Activated CD4-positive, alpha-beta T cell treated with anti-CD3 and anti-CD28 coated beads, Interleukin-2, amount 10 ng/mL, durations not matched to agents 7 days and 5 days (primary cell): ENCODE data around the gene LEPR. TPM values are rescaled to one million over a fixed set of nuclear protein-coding genes. Genes with fewer than 3 reads are reported as not detected.

ENCODE experiments used
- CTCF ChIA-PET: fragments of 350-600 bp; sonication (Branson Sonifier 250); formaldehyde crosslinking; loops from one replicate; lab custom pipeline; 2021; ENCODE audit warnings: antibody characterized with exemption; lab: Charles Lee
- POLR2A ChIA-PET: fragments of 350-600 bp; sonication (Branson Sonifier 250); formaldehyde crosslinking; loops from one replicate; lab custom pipeline; 2021; ENCODE audit warnings: antibody characterized with exemption; lab: Charles Lee
- DNase-seq: peaks from one replicate; pipeline ENCODE4 v3.0.0-alpha.2; 2020
- H3K27ac Mint-ChIP-seq: one replicate; pipeline ENCODE4 v1.8.0; 2021; ENCODE audit warnings: mild to moderate bottlenecking, moderate library complexity, mixed read lengths
- H3K27me3 Mint-ChIP-seq: one replicate; pipeline ENCODE4 v1.8.0; 2021; ENCODE audit warnings: mixed read lengths
- H3K36me3 Mint-ChIP-seq: one replicate; pipeline ENCODE4 v1.8.0; 2021; ENCODE audit warnings: low read depth, mixed read lengths
- H3K4me1 Mint-ChIP-seq: one replicate; pipeline ENCODE4 v1.8.0; 2021; ENCODE audit warnings: mixed read lengths
- H3K4me3 Mint-ChIP-seq: one replicate; pipeline ENCODE4 v1.8.0; 2021; ENCODE audit warnings: mild to moderate bottlenecking, moderate library complexity, mixed read lengths
- H3K9me3 Mint-ChIP-seq: one replicate; pipeline ENCODE4 v1.8.0; 2021; ENCODE audit warnings: mixed read lengths
- total RNA-seq, 2 experiments: library from RNA; stranded (reverse); gene quantifications; one replicate each; pipeline ENCODE4 v1.2.3, GENCODE V29; 2021

The LEPR gene
- total RNA-seq, 2 experiments from 2014 or later = 1.9 to 2.2 TPM

DNA sequence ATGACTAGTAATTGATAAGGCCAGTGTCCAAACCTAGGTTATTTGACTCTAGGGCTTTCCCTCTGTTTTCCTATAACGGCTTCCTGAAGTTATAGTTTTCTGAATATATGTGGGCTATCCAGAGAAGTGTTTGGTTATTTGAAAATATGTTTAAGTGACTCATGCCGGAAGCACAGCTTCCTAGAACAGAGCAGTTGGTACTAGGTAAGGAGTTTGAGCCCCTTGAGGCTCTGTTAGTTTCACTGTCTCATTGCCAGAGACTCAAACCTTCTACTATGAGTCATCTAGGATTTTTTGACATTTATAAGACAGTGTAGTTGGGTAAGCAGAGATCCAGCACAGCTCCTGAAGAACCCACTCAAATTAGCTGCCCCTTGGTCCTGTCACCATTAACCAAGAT, 27.1 kb upstream of the LEPR start:
- POLR2A ChIA-PET = interaction anchor here (0.7 kb wide), 1 partner anchor 419 kb away, joined by 4 read pairs; no protein-coding TSS in a partner anchor
- H3K4me1 Mint-ChIP-seq = peaks cover 73% of the 10 kb centered on the region

DNA sequence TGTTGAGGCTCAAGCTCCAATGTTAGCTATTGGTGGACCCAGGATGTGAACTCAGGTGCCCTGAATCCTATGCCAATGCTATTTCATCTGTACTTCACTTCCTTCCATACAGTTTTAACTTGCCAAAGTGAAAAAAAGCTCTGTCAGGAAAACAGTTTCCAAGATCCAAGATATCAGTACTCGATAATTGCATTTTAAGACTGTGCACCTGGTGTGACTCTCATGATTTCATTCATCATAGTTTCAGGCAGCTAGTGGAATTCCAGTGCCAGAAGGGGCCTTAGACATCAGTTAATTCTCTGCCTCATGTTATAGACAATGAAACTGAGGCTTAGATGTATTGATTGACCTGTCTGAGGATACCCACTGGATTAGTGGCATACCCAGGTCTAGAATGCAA, 26.5 kb upstream of the LEPR start:
- no peak for DNase-seq
- Mint-ChIP-seq H3K27me3 (no peaks in the 10 kb centered on the region), H3K9me3 (no peaks in the 10 kb centered on the region), H3K27ac (peak overlapping the region; percentile 62), H3K4me3 (no peak overlapping the region), H3K36me3 (peaks cover 16% of the 10 kb centered on the region), H3K4me1 (peaks cover 69% of the 10 kb centered on the region)
- ChIA-PET POLR2A (interaction anchor here (0.7 kb wide), 1 partner anchor 418 kb away, joined by 4 read pairs; no protein-coding TSS in a partner anchor), CTCF (interaction anchor here (0.7 to 1.4 kb wide), 6 partner anchors 10 to 140 kb away, joined by 3 to 5 read pairs (median 3); partner anchors contain the start of genes LEPR and LEPROT)

More for the DNA sequence above, 27.1 kb upstream of the LEPR start:
- DNase-seq = peak; percentile 26
- CTCF ChIA-PET = interaction anchor here (0.5 to 1.4 kb wide), 7 partner anchors 9 to 139 kb away, joined by 3 to 5 read pairs (median 3); partner anchors contain the start of genes LEPR and LEPROT
- H3K27me3 Mint-ChIP-seq = no peaks in the 10 kb centered on the region
- H3K4me3 Mint-ChIP-seq = no peak overlapping the region
- H3K27ac Mint-ChIP-seq = peak overlapping the region; percentile 62
- H3K9me3 Mint-ChIP-seq = no peaks in the 10 kb centered on the region
- H3K36me3 Mint-ChIP-seq = peaks cover 16% of the 10 kb centered on the region

DNA sequence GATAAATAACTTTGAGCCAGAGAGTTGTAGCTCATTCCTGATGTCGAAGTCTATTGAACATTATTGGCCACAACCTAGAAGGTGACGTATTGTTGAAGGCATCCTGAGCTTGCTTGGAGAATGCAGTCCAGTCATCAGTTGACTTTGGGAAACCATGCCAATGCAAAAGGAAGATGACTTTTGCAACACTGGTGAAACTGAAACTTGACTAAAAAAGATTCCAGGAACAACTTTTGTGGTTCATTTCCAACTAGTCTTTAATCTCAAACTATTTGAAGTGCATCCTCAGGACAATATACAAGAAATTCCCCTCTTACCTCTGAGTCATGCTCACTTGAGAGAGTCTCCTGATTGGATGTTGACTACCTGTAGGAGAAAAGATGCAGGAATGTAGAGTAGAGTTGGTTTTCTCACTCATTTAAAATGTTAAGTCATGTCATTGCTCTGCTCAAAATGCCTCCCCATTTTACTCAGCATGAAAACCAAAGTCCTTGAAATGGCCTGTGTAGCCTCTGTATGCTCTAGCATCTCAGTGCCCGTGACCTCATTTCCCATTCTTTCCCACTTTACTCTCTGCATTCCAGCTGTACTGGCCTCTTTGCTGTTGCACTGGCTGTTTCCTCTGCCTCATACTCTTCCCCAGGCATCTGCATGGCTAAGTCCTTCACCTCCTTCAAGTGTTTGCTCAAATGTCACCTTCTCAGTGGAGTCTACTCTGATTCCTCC, 24.4 kb upstream of the LEPR start:
- Mint-ChIP-seq H3K4me1 (peaks cover 60% of the 10 kb centered on the region), H3K36me3 (peaks cover 13% of the 10 kb centered on the region), H3K27ac (peak overlapping the region; percentile 50), H3K27me3 (no peaks in the 10 kb centered on the region), H3K9me3 (no peaks in the 10 kb centered on the region), H3K4me3 (no peak overlapping the region)
- ChIA-PET CTCF (no interaction called here), POLR2A (no interaction called here)
- no peak for DNase-seq

DNA sequence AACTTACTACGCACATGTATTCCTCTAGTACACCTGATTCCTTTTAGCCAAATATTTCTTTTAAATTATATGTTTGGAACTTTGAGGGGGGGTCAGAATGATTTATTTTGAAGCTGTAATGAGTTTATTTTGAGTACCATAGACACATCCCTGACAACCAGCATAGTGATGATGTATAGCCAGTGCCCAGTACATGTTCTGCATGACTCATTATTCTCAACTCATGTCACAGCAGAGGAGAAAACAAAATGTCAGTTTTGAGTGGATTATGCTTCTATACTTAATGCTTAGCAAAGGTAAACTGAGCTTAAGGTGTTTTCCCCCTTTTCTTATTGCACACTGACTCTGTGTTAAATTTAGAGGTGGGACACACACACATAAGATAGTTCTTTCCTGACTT, 22.4 kb upstream of the LEPR start:
- Mint-ChIP-seq H3K4me1 (peaks cover 51% of the 10 kb centered on the region), H3K9me3 (no peaks in the 10 kb centered on the region), H3K36me3 (peaks cover 10% of the 10 kb centered on the region), H3K27me3 (no peaks in the 10 kb centered on the region), H3K4me3 (no peak overlapping the region), H3K27ac (no peak overlapping the region)
- CTCF ChIA-PET = interaction anchor here (0.6 kb wide), 1 partner anchor 346 kb away, joined by 3 read pairs; no protein-coding TSS in a partner anchor
- no peak for DNase-seq
- POLR2A ChIA-PET = no interaction called here

DNA sequence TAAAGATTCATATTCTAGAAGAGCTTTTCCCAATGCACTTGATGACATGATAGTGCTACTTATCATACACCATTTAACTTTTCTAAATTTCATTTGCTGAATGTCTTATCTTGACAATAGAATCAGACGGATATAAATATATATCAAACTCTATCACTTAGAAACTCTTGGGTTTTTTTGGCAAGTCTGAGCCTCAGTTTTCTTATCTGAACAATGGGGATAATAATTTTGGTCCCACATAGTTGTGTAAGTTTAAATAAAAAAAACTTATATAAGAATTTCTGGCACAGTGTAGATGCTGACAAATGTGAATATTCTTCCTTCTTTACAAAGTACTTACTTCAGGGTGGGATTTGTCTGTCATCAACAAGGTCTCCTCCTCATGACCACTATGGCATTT, 21.5 kb upstream of the LEPR start:
- no peak for DNase-seq
- peaks cover 42% of the 10 kb centered on the region for H3K4me1 Mint-ChIP-seq
- no peak overlapping the region for H3K27ac Mint-ChIP-seq
- no peak overlapping the region for H3K4me3 Mint-ChIP-seq
- peaks cover 10% of the 10 kb centered on the region for H3K36me3 Mint-ChIP-seq
- no peaks in the 10 kb centered on the region for H3K9me3 Mint-ChIP-seq
- POLR2A ChIA-PET = no interaction called here
- CTCF ChIA-PET = no interaction called here
- no peaks in the 10 kb centered on the region for H3K27me3 Mint-ChIP-seq

DNA sequence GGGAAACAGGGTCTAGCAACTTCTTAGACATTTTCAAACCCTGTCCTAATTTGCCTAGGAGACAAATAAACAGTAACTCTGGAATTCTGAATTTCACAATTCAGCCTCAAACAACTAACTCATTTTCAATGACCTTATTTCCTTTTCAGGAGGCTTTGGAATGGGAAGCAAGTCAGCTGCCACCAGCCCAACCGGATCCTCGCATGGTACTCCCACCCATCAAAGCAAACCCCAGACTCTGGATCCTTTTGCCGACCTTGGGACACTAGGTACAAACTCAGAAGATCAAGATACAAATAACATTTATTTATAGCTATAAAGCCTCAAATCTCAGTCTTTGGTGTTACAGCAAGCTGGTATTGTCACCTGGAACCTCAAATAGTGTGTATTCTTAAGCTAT, 18.9 kb upstream of the LEPR start:
- CTCF ChIA-PET = no interaction called here
- H3K9me3 Mint-ChIP-seq = no peaks in the 10 kb centered on the region
- DNase-seq = no peak
- H3K27me3 Mint-ChIP-seq = no peaks in the 10 kb centered on the region
- no peak overlapping the region for H3K27ac Mint-ChIP-seq
- POLR2A ChIA-PET = no interaction called here
- H3K4me1 Mint-ChIP-seq = peaks cover 17% of the 10 kb centered on the region
- peaks cover 4% of the 10 kb centered on the region for H3K36me3 Mint-ChIP-seq
- no peak overlapping the region for H3K4me3 Mint-ChIP-seq

DNA sequence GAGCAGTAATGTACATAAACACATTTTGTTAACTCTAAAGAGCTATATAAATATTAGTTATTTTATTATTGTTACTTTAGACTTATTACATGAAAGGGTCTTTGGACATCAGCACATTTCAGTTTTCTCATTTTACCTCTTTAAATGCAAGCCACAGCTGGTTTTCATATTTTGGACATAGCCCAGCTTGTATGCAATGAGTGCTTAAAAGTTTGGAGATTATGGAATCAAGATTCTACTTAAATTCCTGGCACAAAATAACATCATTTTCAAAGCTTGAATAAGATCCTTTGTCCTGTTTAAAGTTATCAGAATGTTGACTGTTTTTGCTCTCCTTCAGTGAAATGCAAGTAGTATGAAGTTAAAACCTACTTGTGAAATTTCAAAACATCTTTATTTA, 15.5 kb upstream of the LEPR start:
- CTCF ChIA-PET = interaction anchor here (1.5 to 2.2 kb wide), 2 partner anchors 11 to 13 kb away, joined by 5 to 7 read pairs; no protein-coding TSS in a partner anchor
- no peaks in the 10 kb centered on the region for H3K27me3 Mint-ChIP-seq
- no peak for DNase-seq
- POLR2A ChIA-PET = no interaction called here
- H3K27ac Mint-ChIP-seq = no peak overlapping the region
- H3K9me3 Mint-ChIP-seq = no peaks in the 10 kb centered on the region
- no peaks in the 10 kb centered on the region for H3K4me1 Mint-ChIP-seq
- H3K36me3 Mint-ChIP-seq = peaks cover 2% of the 10 kb centered on the region
- no peak overlapping the region for H3K4me3 Mint-ChIP-seq

DNA sequence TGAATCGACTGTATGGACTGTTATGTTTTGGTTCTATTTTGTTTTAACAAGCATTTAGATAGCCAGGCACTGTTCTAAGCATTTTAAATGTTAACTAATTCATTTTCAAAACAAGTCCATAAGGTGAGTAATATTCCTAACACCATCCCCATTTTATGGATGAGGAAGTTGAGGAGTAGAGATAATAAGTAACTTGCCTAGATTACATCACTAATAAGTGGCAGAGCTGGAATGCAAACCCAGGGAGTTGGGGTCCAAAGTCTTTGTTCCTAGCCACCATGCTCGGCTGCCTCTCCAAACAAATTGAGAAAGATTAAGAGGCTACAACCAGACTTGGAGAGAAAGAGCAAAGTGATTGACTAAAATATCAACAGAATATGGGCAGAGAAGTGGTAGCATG, 12.6 kb upstream of the LEPR start:
- H3K27me3 Mint-ChIP-seq = no peaks in the 10 kb centered on the region
- no peaks in the 10 kb centered on the region for H3K36me3 Mint-ChIP-seq
- CTCF ChIA-PET = no interaction called here
- no peaks in the 10 kb centered on the region for H3K9me3 Mint-ChIP-seq
- H3K27ac Mint-ChIP-seq = no peak overlapping the region
- no peak for DNase-seq
- H3K4me1 Mint-ChIP-seq = no peaks in the 10 kb centered on the region
- POLR2A ChIA-PET = no interaction called here
- H3K4me3 Mint-ChIP-seq = no peak overlapping the region

DNA sequence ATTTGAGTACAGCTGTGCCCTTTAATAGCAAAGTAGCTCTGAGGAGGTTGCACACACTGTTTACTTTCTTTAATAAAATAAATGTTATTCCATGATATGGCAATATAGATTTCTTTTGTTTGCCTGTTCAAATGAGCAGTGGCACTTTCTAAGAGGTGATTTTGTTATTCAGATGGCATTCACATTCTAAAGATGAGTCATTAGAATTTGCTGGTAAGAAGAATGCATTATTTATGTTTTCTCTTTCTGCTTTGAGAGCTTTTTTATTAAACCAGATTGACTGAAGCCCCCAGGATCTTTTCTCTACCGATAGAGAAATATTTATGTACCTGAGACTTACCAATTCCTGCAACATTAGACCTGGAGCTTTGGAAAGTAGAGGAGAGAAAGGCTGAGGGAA, 11.2 kb upstream of the LEPR start:
- Mint-ChIP-seq H3K4me3 (no peak overlapping the region), H3K4me1 (no peaks in the 10 kb centered on the region), H3K9me3 (no peaks in the 10 kb centered on the region), H3K36me3 (no peaks in the 10 kb centered on the region), H3K27me3 (no peaks in the 10 kb centered on the region), H3K27ac (no peak overlapping the region)
- POLR2A ChIA-PET = no interaction called here
- CTCF ChIA-PET = no interaction called here
- no peak for DNase-seq

DNA sequence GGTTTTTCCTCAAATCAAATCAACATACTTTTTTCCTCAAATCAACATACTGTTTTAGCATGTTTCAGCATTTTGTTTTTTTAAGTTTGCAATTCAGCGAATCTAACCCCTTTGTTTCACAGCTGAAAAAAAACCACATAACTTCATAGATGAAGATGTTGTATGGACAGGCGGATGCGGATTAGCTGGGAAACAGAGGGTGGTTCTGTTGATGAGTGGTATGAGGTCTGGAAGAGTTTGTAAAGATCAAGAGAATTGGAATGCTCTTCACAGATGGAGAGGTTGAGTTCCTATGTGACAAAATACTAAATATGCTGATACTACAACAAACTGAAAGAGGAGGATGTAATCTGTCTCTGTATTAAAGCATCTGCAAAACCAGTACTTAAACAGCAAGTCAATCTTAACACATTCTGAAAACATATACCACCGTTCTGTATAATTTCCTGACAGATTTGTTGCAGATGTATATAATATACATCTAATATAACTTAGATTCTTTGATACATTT, 10.6 kb upstream of the LEPR start:
- no peak for DNase-seq
- no peaks in the 10 kb centered on the region for H3K4me1 Mint-ChIP-seq
- CTCF ChIA-PET = interaction anchor here (0.5 to 1.2 kb wide), 2 partner anchors 10 to 134 kb away, joined by 3 to 7 read pairs; partner anchors contain the start of genes LEPR and LEPROT
- no peaks in the 10 kb centered on the region for H3K36me3 Mint-ChIP-seq
- POLR2A ChIA-PET = no interaction called here
- H3K27ac Mint-ChIP-seq = no peak overlapping the region
- H3K4me3 Mint-ChIP-seq = no peak overlapping the region
- H3K9me3 Mint-ChIP-seq = no peaks in the 10 kb centered on the region
- H3K27me3 Mint-ChIP-seq = no peaks in the 10 kb centered on the region

DNA sequence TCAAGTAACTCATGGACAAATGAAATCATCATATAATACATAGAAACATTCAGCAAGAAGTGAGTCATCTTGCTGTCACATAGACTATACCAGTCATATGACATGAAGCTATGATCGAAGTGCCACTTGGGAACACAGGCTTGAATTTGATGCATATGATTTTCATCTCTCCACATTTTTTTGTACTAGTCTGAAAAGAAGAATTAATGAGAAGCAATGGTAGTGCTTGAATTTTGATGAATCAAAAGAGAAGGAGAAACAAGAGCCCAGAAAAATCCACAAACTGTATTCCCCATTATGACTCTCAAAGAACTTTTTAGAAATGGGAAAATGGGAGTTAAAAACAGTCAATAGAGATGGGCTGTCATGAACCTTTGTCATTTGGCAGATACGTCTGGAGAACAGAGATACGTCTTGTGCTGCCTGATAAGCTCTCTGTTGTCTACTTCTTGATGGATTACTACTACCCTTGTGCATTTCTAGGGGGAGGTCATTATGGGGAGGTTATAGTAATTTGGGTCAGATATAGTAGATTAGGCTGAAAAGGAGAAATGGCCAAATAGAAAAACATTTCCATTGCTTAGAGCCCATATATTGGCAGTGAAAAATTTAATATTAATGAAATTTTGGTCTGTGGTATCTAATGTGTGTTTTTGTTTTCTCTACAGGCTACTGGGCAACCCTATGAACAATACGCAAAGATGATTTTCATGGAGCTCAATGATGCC, 8.0 kb upstream of the LEPR start:
- POLR2A ChIA-PET = no interaction called here
- Mint-ChIP-seq H3K4me3 (no peak overlapping the region), H3K9me3 (no peaks in the 10 kb centered on the region), H3K27me3 (peaks cover 2% of the 10 kb centered on the region), H3K27ac (no peak overlapping the region), H3K36me3 (no peaks in the 10 kb centered on the region), H3K4me1 (no peaks in the 10 kb centered on the region)
- CTCF ChIA-PET = interaction anchor here (0.6 to 1.5 kb wide), 6 partner anchors 9 to 241 kb away, joined by 3 to 6 read pairs (median 4); no protein-coding TSS in a partner anchor
- no peak for DNase-seq

DNA sequence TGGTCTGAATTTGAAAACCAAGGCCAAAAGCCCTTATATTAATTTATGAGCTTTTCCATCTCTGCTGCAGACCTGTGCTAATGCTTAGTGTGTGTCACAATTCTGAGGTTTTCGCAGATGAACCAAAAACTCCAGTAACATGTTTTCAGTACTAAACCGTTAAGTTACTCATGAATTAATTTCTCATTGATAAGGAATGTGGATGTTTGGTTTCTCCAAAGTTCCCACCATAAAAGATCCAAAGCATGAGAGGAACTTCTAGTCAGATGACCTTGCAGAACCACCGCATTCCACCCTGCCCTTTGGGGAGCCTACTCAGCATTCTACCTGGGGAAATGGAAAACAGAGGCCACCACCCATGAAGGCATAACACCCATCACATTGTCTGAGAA, 7.5 kb upstream of the LEPR start:
- no peaks in the 10 kb centered on the region for H3K9me3 Mint-ChIP-seq
- no peak overlapping the region for H3K4me3 Mint-ChIP-seq
- no peak for DNase-seq
- no peaks in the 10 kb centered on the region for H3K36me3 Mint-ChIP-seq
- H3K4me1 Mint-ChIP-seq = no peaks in the 10 kb centered on the region
- ChIA-PET POLR2A (no interaction called here), CTCF (interaction anchor here (0.6 to 1.5 kb wide), 3 partner anchors 9 to 242 kb away, joined by 3 to 6 read pairs (median 5); no protein-coding TSS in a partner anchor)
- no peak overlapping the region for H3K27ac Mint-ChIP-seq
- peaks cover 2% of the 10 kb centered on the region for H3K27me3 Mint-ChIP-seq

DNA sequence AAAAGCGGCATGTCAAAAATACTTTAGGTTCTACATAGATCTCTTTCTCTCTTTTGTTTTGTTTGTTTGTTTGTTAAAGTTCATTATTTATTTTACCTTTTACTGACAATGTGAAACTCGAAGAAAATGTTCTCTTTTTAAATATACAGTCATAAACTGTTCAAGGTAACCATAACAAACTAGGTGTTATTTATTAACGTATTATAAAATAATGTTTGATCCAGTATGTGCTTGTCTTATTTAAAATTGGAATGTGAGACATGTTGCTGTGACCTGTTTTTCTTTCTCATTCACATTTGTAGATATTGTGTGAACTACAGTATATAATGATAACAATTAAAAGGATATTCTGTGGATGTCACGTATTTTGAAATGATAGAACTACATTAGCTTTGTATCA, 5.9 kb upstream of the LEPR start:
- POLR2A ChIA-PET = no interaction called here
- Mint-ChIP-seq H3K36me3 (no peaks in the 10 kb centered on the region), H3K4me1 (peaks cover 10% of the 10 kb centered on the region), H3K4me3 (no peak overlapping the region), H3K9me3 (no peaks in the 10 kb centered on the region), H3K27me3 (peaks cover 2% of the 10 kb centered on the region), H3K27ac (no peak overlapping the region)
- no peak for DNase-seq
- CTCF ChIA-PET = no interaction called here
